ENCODE measurements around the gene PLXDC2. TPM values are rescaled to one million over a fixed set of nuclear protein-coding genes. Genes with fewer than 3 reads are reported as not detected.

PLXDC2 gene
- total RNA-seq, 1 experiment from 2014 or later: 0.21 TPM

DNA sequence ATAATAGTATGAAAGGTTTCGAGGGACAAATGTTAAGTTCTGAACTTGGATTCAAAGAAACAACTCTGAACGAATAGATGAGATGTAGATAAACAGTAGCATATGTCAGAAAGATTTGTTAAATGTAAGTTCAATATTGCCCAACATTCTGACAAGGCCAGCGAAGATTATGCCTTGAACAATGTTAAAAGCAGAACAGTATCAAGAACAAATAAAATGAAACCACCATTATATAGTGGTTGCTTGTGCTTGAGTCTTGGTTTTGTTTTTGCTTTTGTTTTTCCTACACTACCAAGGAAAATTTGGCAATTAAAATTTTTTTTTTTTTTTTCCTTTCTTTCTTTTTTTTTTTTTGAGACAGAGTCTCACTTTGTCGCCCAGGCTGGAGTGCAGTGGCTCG is 66.4 kb downstream of the PLXDC2 start:
- no peak overlapping the region for H3K4me3 ChIP-seq (ENCODE audit: low read depth in 2 of 2, low read length in 2 of 2)
- ChIA-PET POLR2A (no interaction called here), CTCF (no interaction called here)
- H3K36me3 ChIP-seq (ENCODE audit: control insufficient read depth, insufficient read depth, low read length): no peaks in the 10 kb centered on the region
- ATAC-seq: no peak
- TF ChIP-seq TCF7L2 (IDR thresholded peaks at IDR 0.05; ENCODE audit: low read depth, low read length) (no peak), POLR2AphosphoS5 (IDR thresholded peaks at IDR 0.05; ENCODE audit: low read depth, low read length) (no peak)
- TF ChIP-seq, protein P1, sequence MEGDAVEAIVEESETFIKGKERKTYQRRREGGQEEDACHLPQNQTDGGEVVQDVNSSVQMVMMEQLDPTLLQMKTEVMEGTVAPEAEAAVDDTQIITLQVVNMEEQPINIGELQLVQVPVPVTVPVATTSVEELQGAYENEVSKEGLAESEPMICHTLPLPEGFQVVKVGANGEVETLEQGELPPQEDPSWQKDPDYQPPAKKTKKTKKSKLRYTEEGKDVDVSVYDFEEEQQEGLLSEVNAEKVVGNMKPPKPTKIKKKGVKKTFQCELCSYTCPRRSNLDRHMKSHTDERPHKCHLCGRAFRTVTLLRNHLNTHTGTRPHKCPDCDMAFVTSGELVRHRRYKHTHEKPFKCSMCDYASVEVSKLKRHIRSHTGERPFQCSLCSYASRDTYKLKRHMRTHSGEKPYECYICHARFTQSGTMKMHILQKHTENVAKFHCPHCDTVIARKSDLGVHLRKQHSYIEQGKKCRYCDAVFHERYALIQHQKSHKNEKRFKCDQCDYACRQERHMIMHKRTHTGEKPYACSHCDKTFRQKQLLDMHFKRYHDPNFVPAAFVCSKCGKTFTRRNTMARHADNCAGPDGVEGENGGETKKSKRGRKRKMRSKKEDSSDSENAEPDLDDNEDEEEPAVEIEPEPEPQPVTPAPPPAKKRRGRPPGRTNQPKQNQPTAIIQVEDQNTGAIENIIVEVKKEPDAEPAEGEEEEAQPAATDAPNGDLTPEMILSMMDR (IDR thresholded peaks at IDR 0.05): no peak
- no peak overlapping the region for H3K27ac ChIP-seq (ENCODE audit: low read length)
- in situ Hi-C loops (cut with HindIII; ENCODE audit: low pct_unique_long_range_greater_than_20kb, low sequenced_read_pairs) (no loop called here), intact Hi-C loops (cut with micrococcal nuclease; ENCODE audit: unreplicated experiment) (no loop called here)
- DNase-seq (ENCODE audit: low read depth, low spot score): no peak
- no TSS peak for BruUV-seq (replicated peaks)
- H3K27me3 ChIP-seq (ENCODE audit: control insufficient read depth, insufficient read depth, low read length): no peaks in the 10 kb centered on the region
- H3K4me1 ChIP-seq (ENCODE audit: control insufficient read depth, insufficient read depth, low read length): no peaks in the 10 kb centered on the region
- no peaks in the 10 kb centered on the region for H3K9me3 ChIP-seq (ENCODE audit: control insufficient read depth, insufficient read depth, low read depth, low read length)

DNA sequence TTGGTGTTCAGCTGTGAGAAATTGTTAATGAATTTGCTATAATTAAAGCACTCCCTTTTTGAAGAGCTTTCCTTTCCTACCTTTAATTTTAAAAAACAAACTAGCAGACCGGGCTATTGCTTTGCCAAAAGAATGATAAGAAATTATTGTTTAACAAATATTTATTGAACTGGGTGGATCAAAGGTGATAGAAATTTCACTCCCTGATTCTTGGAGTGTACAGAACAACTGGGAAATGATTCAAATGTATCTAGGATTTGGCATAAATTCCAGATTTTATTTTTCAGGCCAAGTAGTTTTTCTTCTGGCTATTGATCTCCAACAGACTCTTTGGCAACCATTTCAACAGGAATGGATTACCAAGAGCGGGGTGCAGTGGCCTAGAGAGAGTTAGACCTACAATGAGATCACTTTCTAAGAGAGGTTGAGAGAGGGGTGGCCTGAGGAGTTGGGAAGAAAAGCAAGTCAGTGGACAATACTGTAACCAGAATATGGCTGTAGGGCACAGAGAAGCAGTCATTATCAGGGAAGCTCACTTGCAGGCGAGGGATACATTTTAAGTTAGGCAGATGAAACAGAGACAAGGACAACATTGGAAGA is 71.9 kb downstream of the PLXDC2 start:
- no TSS peak for BruUV-seq (replicated peaks)
- no peak overlapping the region for H3K4me3 ChIP-seq (ENCODE audit: low read depth in 2 of 2, low read length in 2 of 2)
- TF ChIP-seq, protein P2, sequence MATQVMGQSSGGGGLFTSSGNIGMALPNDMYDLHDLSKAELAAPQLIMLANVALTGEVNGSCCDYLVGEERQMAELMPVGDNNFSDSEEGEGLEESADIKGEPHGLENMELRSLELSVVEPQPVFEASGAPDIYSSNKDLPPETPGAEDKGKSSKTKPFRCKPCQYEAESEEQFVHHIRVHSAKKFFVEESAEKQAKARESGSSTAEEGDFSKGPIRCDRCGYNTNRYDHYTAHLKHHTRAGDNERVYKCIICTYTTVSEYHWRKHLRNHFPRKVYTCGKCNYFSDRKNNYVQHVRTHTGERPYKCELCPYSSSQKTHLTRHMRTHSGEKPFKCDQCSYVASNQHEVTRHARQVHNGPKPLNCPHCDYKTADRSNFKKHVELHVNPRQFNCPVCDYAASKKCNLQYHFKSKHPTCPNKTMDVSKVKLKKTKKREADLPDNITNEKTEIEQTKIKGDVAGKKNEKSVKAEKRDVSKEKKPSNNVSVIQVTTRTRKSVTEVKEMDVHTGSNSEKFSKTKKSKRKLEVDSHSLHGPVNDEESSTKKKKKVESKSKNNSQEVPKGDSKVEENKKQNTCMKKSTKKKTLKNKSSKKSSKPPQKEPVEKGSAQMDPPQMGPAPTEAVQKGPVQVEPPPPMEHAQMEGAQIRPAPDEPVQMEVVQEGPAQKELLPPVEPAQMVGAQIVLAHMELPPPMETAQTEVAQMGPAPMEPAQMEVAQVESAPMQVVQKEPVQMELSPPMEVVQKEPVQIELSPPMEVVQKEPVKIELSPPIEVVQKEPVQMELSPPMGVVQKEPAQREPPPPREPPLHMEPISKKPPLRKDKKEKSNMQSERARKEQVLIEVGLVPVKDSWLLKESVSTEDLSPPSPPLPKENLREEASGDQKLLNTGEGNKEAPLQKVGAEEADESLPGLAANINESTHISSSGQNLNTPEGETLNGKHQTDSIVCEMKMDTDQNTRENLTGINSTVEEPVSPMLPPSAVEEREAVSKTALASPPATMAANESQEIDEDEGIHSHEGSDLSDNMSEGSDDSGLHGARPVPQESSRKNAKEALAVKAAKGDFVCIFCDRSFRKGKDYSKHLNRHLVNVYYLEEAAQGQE (IDR thresholded peaks at IDR 0.05; ENCODE audit: insufficient read depth in 1 of 2, low read depth in 2 of 2, low read length in 1 of 2): no peak
- TF ChIP-seq SIN3A (IDR thresholded peaks at IDR 0.05; ENCODE audit: borderline replicate concordance, insufficient read depth, low read depth, low read length) (no peak), TCF7L2 (IDR thresholded peaks at IDR 0.05; ENCODE audit: low read depth, low read length) (no peak), POLR2AphosphoS5 (IDR thresholded peaks at IDR 0.05; ENCODE audit: low read depth, low read length) (no peak)
- TF ChIP-seq, protein P1 (IDR thresholded peaks at IDR 0.05): no peak
- DNase-seq (ENCODE audit: low read depth, low spot score): no peak
- no peaks in the 10 kb centered on the region for H3K36me3 ChIP-seq (ENCODE audit: control insufficient read depth, insufficient read depth, low read length)
- H3K27ac ChIP-seq (ENCODE audit: low read length): no peak overlapping the region
- ChIA-PET CTCF (no interaction called here), POLR2A (no interaction called here)
- in situ Hi-C loops (cut with HindIII; ENCODE audit: low pct_unique_long_range_greater_than_20kb, low sequenced_read_pairs) (no loop called here), intact Hi-C loops (cut with micrococcal nuclease; ENCODE audit: unreplicated experiment) (no loop called here)
- H3K9me3 ChIP-seq (ENCODE audit: control insufficient read depth, insufficient read depth, low read depth, low read length): no peaks in the 10 kb centered on the region
- no peaks in the 10 kb centered on the region for H3K27me3 ChIP-seq (ENCODE audit: control insufficient read depth, insufficient read depth, low read length)
- ATAC-seq: no peak
- H3K4me1 ChIP-seq (ENCODE audit: control insufficient read depth, insufficient read depth, low read length): no peaks in the 10 kb centered on the region

Measured in Panc1 (cell line).